ENCODE data around the gene ATP2B1. TPM values are rescaled to one million over a fixed set of nuclear protein-coding genes. Genes with fewer than 3 reads are reported as not detected.

ATP2B1 gene
- total RNA-seq, 1 experiment from 2014 or later = 20.6 TPM

- Histone ChIP-seq H4K20me1 (ENCODE audit: control insufficient read depth, insufficient read depth, insufficient read length) (no peaks in the 10 kb centered on the region), H2BK5ac (ENCODE audit: insufficient read length, low read length) (no peak overlapping the region), H2AFZ (ENCODE audit: low read length) (no peak overlapping the region), H4K5ac (ENCODE audit: insufficient read length, low read depth, low read length) (no peak overlapping the region), H2BK120ac (ENCODE audit: low read depth, low read length, poor library complexity, severe bottlenecking) (no peak overlapping the region), H3K23me2 (ENCODE audit: insufficient read length, low read depth, low read length, poor library complexity, severe bottlenecking) (no peaks in the 10 kb centered on the region), H3K27ac (ENCODE audit: insufficient read length, low read depth, low read length) (no peak overlapping the region), H2BK15ac (ENCODE audit: low read depth, low read length) (no peak overlapping the region), H3K4ac (ENCODE audit: low read depth, low read length) (no peak overlapping the region), H3T11ph (ENCODE audit: low read length) (no peak overlapping the region), H3K23ac (ENCODE audit: insufficient read length, low read depth, low read length) (no peak overlapping the region), H2AK5ac (ENCODE audit: insufficient read length, low read length) (no peak overlapping the region), H2BK12ac (ENCODE audit: insufficient read length, low read depth, low read length) (no peak overlapping the region), H3K4me1 (ENCODE audit: insufficient read depth, low read length) (no peaks in the 10 kb centered on the region), H2BK20ac (ENCODE audit: low read depth, low read length, poor library complexity, severe bottlenecking) (no peak overlapping the region), H3K79me2 (ENCODE audit: insufficient read depth, low read length) (no peaks in the 10 kb centered on the region), H3K9ac (ENCODE audit: extremely low read depth, insufficient read length, low read length) (no peak overlapping the region), H3K9me3 (ENCODE audit: control insufficient read depth, low read depth, low read length) (no peaks in the 10 kb centered on the region), H3K4me2 (ENCODE audit: insufficient read depth, insufficient read length, low read length) (no peak overlapping the region), H4K91ac (ENCODE audit: insufficient read length, low read depth, low read length) (no peak overlapping the region), H4K8ac (replicated peaks; ENCODE audit: insufficient read length, low read depth, low read length) (no peak overlapping the region), H3K56ac (ENCODE audit: insufficient read length, low read depth, low read length) (no peak overlapping the region), H3K18ac (ENCODE audit: insufficient read length, low read depth, low read length) (no peak overlapping the region), H3K27me3 (ENCODE audit: insufficient read depth, low read length) (no peaks in the 10 kb centered on the region), H3K14ac (ENCODE audit: insufficient read depth, low read length) (no peak overlapping the region), H3K79me1 (ENCODE audit: insufficient read depth, low read depth, low read length, poor library complexity, severe bottlenecking) (no peaks in the 10 kb centered on the region)
- no peaks in the 10 kb centered on the region for H3K27me3 Mint-ChIP-seq (ENCODE audit: low read depth)
- H3K36me3 Mint-ChIP-seq (ENCODE audit: insufficient read depth in 1 of 3, low read depth in 3 of 3) = peaks cover 0 to 2% (median 0%) of the 10 kb centered on the region in 3 experiments; a peak in 1 of 7 replicates
- no peaks in the 10 kb centered on the region for H3K9me3 Mint-ChIP-seq
- no peak overlapping the region for H3K4me3 Mint-ChIP-seq
- TF ChIP-seq CTCF (conservative IDR thresholded peaks at IDR 0.05) = no peak
- no peak overlapping the region for H3K27ac Mint-ChIP-seq
- no CpG with 5 or more reads among the region's 5 CpGs for WGBS (ENCODE audit: extremely low coverage, insufficient read length, low lambda C conversion rate)
- H3K4me1 Mint-ChIP-seq = peaks cover 11% of the 10 kb centered on the region in 2 experiments
- DNase-seq = no peak
Measured at GRCh38 chr12:89642959-89643358, 65.7 kb downstream of the ATP2B1 start.
